Mucosa of stomach (tissue), 1 donor: ENCODE measurements around the gene OR2V2.
"Not testable (repeated sequence)": the region's sequence is repeated elsewhere in the genome, so short reads cannot be mapped to it uniquely, and the experiment has no call there.

Experiments used
- H3K27me3 ChIP-seq: one replicate; pipeline ENCODE4 v1.7.0; 2013; ENCODE audit warnings: mild to moderate bottlenecking, low read length; ENCODE audit not compliant: control insufficient read depth, insufficient read depth
- H3K36me3 ChIP-seq: one replicate; pipeline ENCODE4 v1.7.0; 2013; ENCODE audit warnings: low read length; ENCODE audit not compliant: control insufficient read depth, insufficient read depth
- H3K4me1 ChIP-seq: one replicate; pipeline ENCODE4 v1.7.0; 2013; ENCODE audit warnings: mild to moderate bottlenecking, low read length; ENCODE audit not compliant: control insufficient read depth, insufficient read depth
- H3K4me3 ChIP-seq: one replicate; pipeline ENCODE4 v1.7.0; 2013; ENCODE audit warnings: low read length
- H3K9ac ChIP-seq: one replicate; pipeline ENCODE4 v1.7.0; 2013; ENCODE audit warnings: mild to moderate bottlenecking, low read length, moderate library complexity
- H3K9me3 ChIP-seq: one replicate; pipeline ENCODE4 v1.7.0; 2013; ENCODE audit warnings: mild to moderate bottlenecking, low read length, moderate library complexity; ENCODE audit not compliant: control insufficient read depth
- donor health status: Pancreatic carcinoma.

Gene OR2V2

DNA sequence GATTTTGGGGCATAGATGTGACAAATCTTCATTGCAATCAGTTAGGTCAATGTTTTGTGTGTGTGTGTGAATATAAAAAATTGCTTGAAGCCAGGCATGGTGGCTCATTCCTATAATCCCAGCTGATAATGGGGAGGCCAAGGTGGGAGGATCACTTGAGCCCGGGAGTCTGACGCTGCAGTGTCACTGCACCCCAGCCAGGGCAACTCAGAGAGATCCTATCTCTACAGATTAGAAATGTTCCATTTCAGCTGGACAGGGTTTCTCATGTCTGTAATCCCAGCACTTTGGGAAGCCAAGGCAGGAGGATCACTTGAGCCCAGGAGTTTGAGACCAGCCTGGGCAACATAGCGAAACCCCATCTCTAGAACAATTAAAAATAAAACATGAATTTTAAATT lies 11.5 kb downstream of the OR2V2 start:
- no peaks in the 10 kb centered on the region for H3K9me3 ChIP-seq
- H3K4me1 ChIP-seq, result no peaks in the 10 kb centered on the region
- no peak overlapping the region for H3K4me3 ChIP-seq
- no peaks in the 10 kb centered on the region for H3K36me3 ChIP-seq
- peaks cover 14% of the 10 kb centered on the region for H3K27me3 ChIP-seq
- no peak overlapping the region for H3K9ac ChIP-seq

DNA sequence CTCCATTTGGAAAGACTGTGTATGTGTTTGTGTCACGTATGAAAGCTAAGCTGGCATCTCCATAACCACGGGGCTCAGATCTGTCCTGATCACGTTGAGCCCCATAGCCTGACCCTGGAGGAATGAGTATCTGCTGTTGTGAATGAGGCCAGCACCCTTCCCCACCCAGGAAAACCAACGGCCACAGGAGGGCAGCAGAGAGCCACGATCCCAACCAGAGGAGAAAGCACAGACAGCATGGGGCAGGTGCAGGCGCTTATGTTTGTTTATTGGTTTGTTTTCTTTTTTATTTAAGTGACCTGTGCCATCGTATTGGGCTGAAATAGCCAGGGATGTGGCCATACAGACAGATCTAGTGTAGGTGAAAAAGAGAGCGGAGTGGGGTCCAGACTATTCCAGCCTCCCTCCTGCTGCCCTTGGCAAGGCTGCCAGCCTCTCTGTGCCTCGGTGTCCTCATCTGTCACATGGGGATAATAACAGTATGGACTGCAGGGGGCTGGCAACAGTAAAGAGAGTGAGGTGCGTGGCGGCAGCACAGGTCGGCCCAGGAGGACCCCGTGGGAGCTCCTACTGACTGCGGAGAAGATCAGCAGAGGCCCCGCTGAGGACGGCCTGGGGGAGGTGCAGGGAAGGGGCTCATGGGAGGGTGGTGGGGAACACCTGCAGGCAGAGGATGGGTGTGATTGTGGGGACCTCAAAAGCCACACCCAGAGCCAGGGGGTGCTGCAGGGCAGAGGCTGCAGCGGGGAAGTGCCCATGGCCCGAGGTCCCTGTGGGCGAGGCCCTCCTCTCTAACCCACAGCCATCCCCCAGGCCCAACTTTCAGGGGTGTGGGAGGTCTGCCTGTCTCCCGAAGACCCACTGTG lies 12.1 kb downstream of the OR2V2 start:
- Histone ChIP-seq H3K36me3 (no peaks in the 10 kb centered on the region), H3K4me3 (no peak overlapping the region), H3K9ac (no peak overlapping the region)

DNA sequence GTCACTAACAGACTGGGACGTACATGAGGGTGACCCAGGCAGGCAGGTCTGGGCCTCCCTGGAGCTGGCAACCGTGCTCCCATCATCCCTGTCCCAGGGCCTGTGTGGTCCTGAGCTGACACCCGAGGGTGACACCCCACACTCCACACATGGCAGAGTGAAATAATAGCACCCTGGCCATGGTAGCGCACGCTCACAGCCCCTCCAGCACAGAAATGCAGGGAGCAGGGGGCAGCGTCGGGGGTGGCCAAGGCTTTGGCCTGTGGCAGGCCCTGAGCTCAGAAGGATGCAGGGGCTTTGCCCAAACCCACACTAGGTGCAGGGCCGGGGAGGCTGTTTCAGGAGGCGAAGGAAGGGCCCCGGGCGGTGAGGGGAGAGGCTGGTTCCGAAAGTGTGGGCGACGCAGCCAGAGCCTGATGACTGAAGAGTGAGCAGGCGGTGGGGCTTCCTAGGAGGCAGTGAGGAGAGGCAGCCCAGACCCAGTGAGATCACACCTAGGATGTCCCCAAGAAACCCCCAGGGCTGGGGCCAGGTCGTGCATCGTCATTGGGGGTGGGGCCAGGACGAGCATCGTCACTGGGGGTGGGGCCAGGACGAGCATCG lies 12.9 kb downstream of the OR2V2 start:
- Histone ChIP-seq H3K27me3 (peaks cover 22% of the 10 kb centered on the region), H3K9ac (no peak overlapping the region), H3K4me3 (no peak overlapping the region), H3K36me3 (no peaks in the 10 kb centered on the region), H3K4me1 (no peaks in the 10 kb centered on the region), H3K9me3 (no peaks in the 10 kb centered on the region)

More for the DNA sequence above, 12.1 kb downstream of the OR2V2 start:
- H3K27me3 ChIP-seq, result peaks cover 19% of the 10 kb centered on the region
- no peaks in the 10 kb centered on the region for H3K9me3 ChIP-seq
- no peaks in the 10 kb centered on the region for H3K4me1 ChIP-seq

DNA sequence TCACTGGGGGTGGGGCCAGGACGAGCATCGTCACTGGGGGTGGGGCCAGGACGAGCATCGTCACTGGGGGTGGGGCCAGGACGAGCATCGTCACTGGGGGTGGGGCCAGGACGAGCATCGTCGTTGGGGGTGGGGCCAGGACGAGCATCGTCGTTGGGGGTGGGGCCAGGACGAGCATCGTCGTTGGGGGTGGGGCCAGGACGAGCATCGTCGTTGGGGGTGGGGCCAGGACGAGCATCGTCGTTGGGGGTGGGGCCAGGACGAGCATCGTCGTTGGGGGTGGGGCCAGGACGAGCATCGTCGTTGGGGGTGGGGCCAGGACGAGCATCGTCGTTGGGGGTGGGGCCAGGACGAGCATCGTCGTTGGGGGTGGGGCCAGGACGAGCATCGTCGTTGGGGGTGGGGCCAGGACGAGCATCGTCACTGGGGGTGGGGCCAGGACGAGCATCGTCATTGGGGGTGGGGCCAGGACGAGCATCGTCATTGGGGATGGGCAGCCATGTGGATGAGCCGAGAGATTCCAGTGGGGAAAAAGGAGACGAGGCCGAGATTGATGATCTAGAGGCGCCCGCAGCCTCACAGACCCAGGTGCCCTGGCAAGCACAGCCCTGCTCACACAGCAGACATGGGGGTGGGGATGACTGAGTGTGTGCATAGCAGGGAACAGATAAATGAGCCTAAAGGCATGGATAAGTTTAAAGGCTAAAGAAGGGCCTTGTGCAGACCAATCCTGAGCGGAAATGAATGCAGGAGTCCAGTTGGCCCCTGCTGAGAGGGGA lies 13.6 kb downstream of the OR2V2 start:
- peaks cover 22% of the 10 kb centered on the region for H3K27me3 ChIP-seq
- not testable (repeated sequence) for H3K4me3 ChIP-seq, H3K4me1 ChIP-seq, H3K9ac ChIP-seq, H3K36me3 ChIP-seq, H3K9me3 ChIP-seq

DNA sequence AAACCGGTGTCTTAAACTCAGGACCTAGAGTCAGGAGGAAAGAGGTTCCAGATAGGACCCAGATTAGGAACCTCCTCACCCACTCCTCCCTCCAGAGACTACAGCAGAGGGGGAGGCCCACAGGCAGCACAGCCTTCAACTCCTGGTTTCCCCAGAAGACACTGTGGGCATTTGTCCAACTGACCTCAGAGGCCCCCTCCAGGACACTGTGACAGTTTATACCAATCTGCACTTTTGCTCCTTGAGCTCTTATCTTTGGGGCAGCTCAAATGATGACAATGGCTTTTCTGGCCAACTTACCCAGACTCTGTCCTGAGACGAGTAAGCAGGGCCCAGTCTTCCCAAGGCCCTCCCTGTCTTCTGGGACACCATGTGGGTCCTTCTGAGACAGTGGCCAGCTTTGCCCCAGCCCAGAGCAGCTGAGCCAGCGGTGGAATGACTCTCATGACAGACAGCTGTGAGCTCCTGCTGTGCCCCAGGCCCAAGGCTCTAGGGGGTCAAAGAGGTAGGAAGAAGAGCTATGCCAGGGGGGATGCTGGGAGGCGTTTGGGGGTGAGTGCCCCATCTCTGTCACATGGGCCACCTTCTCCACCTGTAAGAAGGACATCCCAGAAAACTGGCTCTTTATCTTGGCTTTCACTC lies 14.3 kb downstream of the OR2V2 start:
- Histone ChIP-seq H3K4me1 (no peaks in the 10 kb centered on the region), H3K27me3 (peaks cover 24% of the 10 kb centered on the region), H3K9ac (no peak overlapping the region), H3K4me3 (no peak overlapping the region), H3K9me3 (no peaks in the 10 kb centered on the region), H3K36me3 (no peaks in the 10 kb centered on the region)

DNA sequence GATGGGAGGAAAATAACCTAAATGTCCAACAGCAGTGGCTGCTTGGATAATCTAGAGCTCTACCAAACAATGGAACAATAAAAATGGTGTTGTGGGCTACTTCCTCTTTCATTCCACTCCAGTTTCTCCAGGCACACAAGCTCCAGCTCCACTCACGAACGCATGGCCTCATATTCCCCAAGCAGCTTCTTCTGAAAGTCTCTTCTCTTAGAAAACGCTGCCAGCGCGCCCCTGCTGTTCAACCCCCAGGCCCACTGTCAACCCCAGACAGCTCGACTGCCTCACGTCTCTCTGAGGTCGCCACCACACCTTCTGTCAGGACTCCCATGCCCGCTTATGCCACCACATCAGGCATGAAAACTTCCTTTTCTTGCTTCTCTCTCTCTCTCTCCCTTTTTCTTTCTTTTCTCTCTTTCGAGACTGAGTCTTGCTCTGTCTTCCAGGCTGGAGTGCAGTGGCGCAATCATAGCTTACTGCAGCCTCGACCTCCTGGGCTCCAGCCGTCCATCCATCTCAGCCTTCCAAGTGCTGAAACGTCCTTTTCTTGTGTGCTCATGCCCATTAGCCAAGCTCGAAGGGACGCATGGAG lies 16.2 kb downstream of the OR2V2 start:
- Histone ChIP-seq H3K4me3 (no peak overlapping the region), H3K27me3 (peaks cover 39% of the 10 kb centered on the region), H3K9ac (no peak overlapping the region), H3K9me3 (no peaks in the 10 kb centered on the region), H3K36me3 (no peaks in the 10 kb centered on the region), H3K4me1 (no peaks in the 10 kb centered on the region)

DNA sequence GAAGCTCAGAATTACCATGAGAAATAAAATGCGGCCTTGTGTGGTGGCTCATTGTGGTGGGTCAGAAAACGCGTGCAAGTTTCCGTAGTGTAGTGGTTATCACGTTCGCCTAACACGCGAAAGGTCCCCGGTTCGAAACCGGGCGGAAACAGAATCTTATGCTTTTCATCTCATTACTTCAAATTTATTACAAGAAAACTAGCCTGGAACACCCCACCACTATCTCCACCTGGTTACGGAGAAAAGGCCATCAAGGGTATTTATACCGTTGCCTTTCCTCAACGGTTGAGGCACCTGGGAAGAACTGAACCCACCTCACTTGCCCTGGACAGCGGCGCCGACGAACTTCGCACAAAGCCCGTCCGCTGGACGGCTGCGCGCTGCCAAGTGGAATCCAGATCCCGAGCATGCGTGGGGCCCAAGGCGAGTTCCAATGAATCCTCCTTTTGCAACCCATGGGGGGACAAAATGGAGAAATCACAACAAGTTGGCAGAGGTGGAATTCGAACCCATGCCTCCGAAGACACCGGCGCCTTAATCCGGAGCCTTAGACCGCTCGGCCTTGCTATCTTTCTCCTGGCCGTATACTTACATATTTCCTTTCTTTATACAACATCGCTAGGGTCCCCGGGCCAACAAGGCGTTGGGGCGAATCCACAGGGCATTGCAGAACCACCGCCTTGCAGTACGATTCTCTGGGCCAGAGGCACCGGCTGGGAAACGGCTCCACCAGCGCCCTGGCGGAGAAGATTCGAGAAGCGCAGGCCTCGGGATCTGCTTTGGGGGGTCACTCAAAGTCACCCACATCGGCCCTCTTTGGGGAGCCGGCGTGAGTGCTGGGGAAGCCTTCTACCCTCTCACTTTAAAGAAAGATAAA lies 16.9 kb downstream of the OR2V2 start:
- Histone ChIP-seq H3K9ac (no peak overlapping the region), H3K4me1 (no peaks in the 10 kb centered on the region), H3K27me3 (peaks cover 47% of the 10 kb centered on the region), H3K36me3 (no peaks in the 10 kb centered on the region), H3K9me3 (no peaks in the 10 kb centered on the region), H3K4me3 (no peak overlapping the region)

DNA sequence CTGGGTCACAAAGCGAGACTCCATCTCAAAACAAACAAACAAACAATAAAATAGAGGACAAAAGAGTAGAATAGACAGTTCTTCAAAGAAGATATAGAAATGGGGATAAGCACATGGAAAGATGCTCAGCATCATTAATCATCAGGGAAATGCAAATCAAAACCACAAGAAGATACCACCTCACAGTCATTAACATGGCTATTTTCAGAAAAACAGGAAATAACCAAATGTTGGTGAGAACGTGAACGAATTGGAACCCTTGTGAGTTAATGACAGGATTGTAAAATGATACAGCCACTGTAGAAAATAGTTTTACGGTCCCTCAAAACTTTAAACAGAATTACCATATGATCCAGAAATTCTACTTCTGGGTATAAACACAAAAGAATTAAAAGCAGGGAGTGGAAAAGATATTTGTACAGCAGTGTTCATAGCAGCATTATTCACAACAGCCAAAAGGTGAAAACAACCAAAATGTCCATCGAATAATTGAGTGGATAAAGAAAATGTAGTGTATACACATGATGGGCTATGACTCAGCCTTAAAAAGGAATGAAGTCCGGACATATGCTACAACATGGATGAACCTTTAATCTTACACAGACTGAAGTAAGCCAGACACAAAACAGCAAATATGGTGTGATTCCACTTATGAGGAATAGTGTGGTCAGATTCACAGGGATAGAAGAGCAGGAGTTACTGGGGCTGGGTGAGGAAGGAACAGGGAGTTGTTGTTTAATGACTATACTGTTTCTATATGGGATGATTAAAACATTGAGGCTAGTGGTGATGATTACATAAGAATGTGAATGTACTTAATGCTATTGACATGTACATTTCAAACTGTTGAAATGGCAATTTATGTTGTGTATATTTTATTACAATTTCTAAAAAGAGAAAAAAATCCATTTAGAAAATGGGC lies 19.7 kb downstream of the OR2V2 start:
- H3K27me3 ChIP-seq, result peaks cover 69% of the 10 kb centered on the region
- H3K9me3 ChIP-seq, result no peaks in the 10 kb centered on the region
- peaks cover 7% of the 10 kb centered on the region for H3K4me1 ChIP-seq
- no peaks in the 10 kb centered on the region for H3K36me3 ChIP-seq
- H3K4me3 ChIP-seq, result no peak overlapping the region
- no peak overlapping the region for H3K9ac ChIP-seq

DNA sequence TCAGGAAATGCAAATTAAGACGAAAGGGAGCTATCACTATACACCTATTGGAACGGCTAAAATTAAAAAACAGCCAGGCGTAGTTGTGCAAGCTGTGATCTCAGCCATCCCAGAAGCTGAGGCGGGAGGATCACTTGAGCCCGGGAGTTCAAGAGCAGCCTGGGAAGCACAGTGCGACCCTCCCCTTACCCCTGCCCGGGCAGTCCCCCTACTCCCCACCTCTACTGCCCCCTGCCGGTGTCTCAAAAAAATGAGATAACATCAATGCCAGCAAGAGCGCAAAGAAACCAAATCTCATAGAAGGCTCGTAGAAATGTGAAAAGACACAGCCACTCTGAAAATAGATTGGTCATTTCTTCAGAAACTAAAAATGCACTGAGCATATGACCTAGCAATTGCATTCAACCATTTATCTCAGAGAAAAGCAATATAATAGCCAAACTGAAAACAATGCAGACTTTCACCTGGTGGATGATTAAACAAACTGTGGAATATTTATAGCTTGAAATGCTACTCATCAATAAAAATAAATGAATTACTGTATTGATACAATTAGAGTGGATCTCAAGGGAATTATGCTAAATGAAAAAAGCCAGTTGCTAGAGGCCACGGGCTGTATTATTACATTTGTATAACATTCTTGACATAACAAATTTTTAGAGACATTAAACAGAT lies 20.6 kb downstream of the OR2V2 start:
- no peak overlapping the region for H3K9ac ChIP-seq
- H3K4me3 ChIP-seq, result no peak overlapping the region
- H3K36me3 ChIP-seq, result no peaks in the 10 kb centered on the region
- peaks cover 73% of the 10 kb centered on the region for H3K27me3 ChIP-seq
- H3K9me3 ChIP-seq, result no peaks in the 10 kb centered on the region
- peaks cover 7% of the 10 kb centered on the region for H3K4me1 ChIP-seq

DNA sequence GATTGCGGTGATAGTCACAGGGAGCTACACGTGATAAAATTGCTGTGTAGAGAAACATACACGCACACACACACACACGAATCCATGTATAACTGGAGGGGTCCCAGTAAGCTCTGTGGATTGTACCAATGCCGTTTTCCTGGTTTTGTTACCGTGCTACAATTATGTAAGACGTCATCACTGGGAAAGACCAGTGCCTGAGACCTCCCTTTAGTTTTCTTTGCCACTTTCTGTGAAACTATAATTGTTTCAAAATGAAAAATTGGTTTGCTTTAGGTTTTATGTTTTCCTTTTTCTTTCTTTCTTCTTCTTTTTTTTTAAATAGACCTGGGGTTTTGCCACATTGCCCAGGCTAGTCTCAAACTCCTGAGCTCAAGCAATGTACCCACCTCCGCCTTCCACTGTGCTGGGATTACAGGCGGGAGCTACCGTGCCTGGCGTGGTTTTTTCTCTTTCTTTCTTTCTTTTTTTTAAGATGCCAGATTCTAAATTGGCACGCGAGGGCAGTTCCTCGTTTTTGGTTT lies 21.3 kb downstream of the OR2V2 start:
- Histone ChIP-seq H3K27me3 (peaks cover 76% of the 10 kb centered on the region), H3K36me3 (no peaks in the 10 kb centered on the region), H3K4me1 (peaks cover 7% of the 10 kb centered on the region), H3K4me3 (no peak overlapping the region), H3K9ac (no peak overlapping the region), H3K9me3 (no peaks in the 10 kb centered on the region)
